Keratinocyte (primary cell): ENCODE data around the gene DLK2.

Source experiments
- CTCF ChIP-seq, 3 experiments: IDR thresholded peaks in 1 of 3; conservative IDR thresholded peaks in 1 of 3; optimal IDR thresholded peaks in 1 of 3; 2 replicates in 2 of 3; 3 replicates in 1 of 3; pipeline versions ENCODE3 to v1.5.1; 2011; ENCODE audit warnings: low read length in 3 of 3, mild to moderate bottlenecking in 3 of 3, moderate library complexity in 2 of 3, control low read depth in 1 of 3, inconsistent platforms in 1 of 3; ENCODE audit not compliant: insufficient read depth in 2 of 3; ENCODE audit errors: extremely low read depth in 1 of 3
- EZH2 ChIP-seq: IDR thresholded peaks from one replicate; pipeline ENCODE4 v1.6.1; 2012; ENCODE audit warnings: inconsistent platforms, mild to moderate bottlenecking, low read length, moderate library complexity

GRCh38 chr6:43455531-43456428 lies at the start of gene DLK2:
- TF ChIP-seq CTCF (optimal IDR thresholded peaks at IDR 0.05 in 1 of 3, IDR thresholded peaks at IDR 0.05 in 1 of 3, conservative IDR thresholded peaks at IDR 0.05 in 1 of 3; ENCODE audit: extremely low read depth in 1 of 3, insufficient read depth in 2 of 3, low read length in 3 of 3): no peak
- TF ChIP-seq EZH2: no peak
